ENCODE results near the gene CTTNBP2. TPM values are rescaled to one million over a fixed set of nuclear protein-coding genes. Genes with fewer than 3 reads are reported as not detected.

CTTNBP2 gene
- total and polyA plus RNA-seq, 2 of the 13 experiments (the other 11 are each of a cell fraction or from before 2014, with no cell fraction given), result not detected

DNA sequence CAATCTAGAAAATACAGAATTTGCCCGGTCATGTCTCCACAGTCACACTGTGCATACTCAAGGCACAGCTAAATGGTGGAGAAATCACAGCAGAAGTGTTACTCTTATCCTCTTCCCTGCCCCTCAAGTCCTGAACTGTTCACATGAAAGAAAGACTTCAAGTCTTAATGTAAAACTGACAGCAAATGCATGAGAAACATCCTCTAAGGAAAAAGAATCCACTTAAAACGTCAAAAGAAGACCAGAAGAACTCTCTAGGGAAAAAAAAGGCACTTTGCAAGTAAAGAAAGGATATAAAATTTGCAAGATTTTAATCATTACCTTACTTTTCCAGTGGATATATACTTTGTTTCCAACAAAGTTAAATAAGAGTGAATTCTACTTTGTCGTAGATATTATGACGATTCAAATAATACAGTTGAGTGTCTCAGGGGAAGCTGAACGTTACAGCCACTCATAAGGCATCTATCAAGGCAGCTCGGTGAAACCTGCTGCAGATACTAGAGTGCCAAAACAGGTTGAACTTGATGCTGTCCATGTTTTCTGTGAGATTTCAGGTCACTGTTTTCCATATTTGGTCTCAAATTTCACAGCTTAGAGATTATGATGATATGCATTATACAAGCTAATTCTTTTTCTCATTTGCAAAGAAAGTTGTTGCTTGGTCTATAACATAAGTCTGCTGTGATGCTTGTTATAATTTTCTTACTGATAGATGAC lies 155.0 kb downstream of the CTTNBP2 start:
- H3K9ac ChIP-seq (ENCODE audit: insufficient read depth, low read depth, low read length), result no peak overlapping the region
- H4K20me1 ChIP-seq (ENCODE audit: insufficient read depth, low read length), result no peaks in the 10 kb centered on the region
- no peak overlapping the region for H3K4me3 ChIP-seq (replicated peaks in 1 of 3; ENCODE audit: insufficient read depth in 1 of 3, low read depth in 2 of 3, low read length in 3 of 3)
- in situ Hi-C loops (cut with HindIII; ENCODE audit: extremely low pct_ligation_motif_present, low pct_unique_long_range_greater_than_20kb) (loop anchor here (25.0 kb wide), 1 partner anchor 256 kb away; no protein-coding TSS in a partner anchor), intact Hi-C loops (cut with micrococcal nuclease; ENCODE audit: unreplicated experiment) (loop anchor here (5.0 kb wide), 1 partner anchor 1561 kb away; no protein-coding TSS in a partner anchor)
- no peak overlapping the region for H2AFZ ChIP-seq (ENCODE audit: low read length)
- BruUV-seq (replicated peaks), result no TSS peak
- FAIRE-seq (no peak), ATAC-seq (no peak), DNase-seq (ENCODE audit: low spot score) (no peak)
- POLR2A ChIA-PET, result no interaction called here
- H3K36me3 ChIP-seq (replicated peaks in 1 of 2; ENCODE audit: control insufficient read depth in 1 of 2, insufficient read depth in 2 of 2, low read length in 2 of 2), result no peaks in the 10 kb centered on the region
- TF ChIP-seq, protein P1, sequence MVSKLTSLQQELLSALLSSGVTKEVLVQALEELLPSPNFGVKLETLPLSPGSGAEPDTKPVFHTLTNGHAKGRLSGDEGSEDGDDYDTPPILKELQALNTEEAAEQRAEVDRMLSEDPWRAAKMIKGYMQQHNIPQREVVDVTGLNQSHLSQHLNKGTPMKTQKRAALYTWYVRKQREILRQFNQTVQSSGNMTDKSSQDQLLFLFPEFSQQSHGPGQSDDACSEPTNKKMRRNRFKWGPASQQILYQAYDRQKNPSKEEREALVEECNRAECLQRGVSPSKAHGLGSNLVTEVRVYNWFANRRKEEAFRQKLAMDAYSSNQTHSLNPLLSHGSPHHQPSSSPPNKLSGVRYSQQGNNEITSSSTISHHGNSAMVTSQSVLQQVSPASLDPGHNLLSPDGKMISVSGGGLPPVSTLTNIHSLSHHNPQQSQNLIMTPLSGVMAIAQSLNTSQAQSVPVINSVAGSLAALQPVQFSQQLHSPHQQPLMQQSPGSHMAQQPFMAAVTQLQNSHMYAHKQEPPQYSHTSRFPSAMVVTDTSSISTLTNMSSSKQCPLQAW (CRISPR knock-in tag; IDR thresholded peaks at IDR 0.05), result no peak
- TF ChIP-seq SP4 (CRISPR knock-in tag; IDR thresholded peaks at IDR 0.05), result no peak
- TF ChIP-seq, protein P2, sequence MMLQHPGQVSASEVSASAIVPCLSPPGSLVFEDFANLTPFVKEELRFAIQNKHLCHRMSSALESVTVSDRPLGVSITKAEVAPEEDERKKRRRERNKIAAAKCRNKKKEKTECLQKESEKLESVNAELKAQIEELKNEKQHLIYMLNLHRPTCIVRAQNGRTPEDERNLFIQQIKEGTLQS (CRISPR knock-in tag; IDR thresholded peaks at IDR 0.05), result no peak
- no peak for TF ChIP-seq CENPT (CRISPR knock-in tag; IDR thresholded peaks at IDR 0.05; ENCODE audit: low read depth)
- no peak for TF ChIP-seq ZNF556 (CRISPR knock-in tag; IDR thresholded peaks at IDR 0.05; ENCODE audit: borderline replicate concordance)
- no peak for TF ChIP-seq PAX8 (CRISPR knock-in tag; IDR thresholded peaks at IDR 0.05; ENCODE audit: borderline replicate concordance)
- no peak for TF ChIP-seq ZNF7 (CRISPR knock-in tag; IDR thresholded peaks at IDR 0.05)
- no peaks in the 10 kb centered on the region for H3K79me2 ChIP-seq (ENCODE audit: insufficient read depth, low read length)
- no peaks in the 10 kb centered on the region for H3K27me3 ChIP-seq (ENCODE audit: control insufficient read depth in 1 of 2, insufficient read depth in 2 of 2, low read length in 2 of 2)
- no peak overlapping the region for H3K27ac ChIP-seq (ENCODE audit: extremely low read length, insufficient read depth, low read length)
- 0% methylated on average over 6 of the region's 6 CpGs for WGBS (ENCODE audit: low lambda C conversion rate)
- CTCF ChIA-PET (ENCODE audit: low intra/inter-chr PET ratio, low total read pairs), result no interaction called here
- H3K9me3 ChIP-seq (ENCODE audit: low read length), result no peaks in the 10 kb centered on the region
- H3K4me2 ChIP-seq (ENCODE audit: low read depth, low read length), result no peak overlapping the region
- H3K4me1 ChIP-seq (ENCODE audit: insufficient read depth, low read length), result no peaks in the 10 kb centered on the region

All from HepG2 (cell line).